Mesendoderm (in vitro differentiated cells): ENCODE results near the gene HSPA1L.

Source experiments
- DNase-seq: peaks from one replicate; pipeline ENCODE4 v3.0.0; 2013
- H2AK5ac ChIP-seq: 2 replicates; pipeline ENCODE4 v1.6.1; 2013; ENCODE audit warnings: low read length, inconsistent platforms
- H2BK120ac ChIP-seq: 2 replicates; pipeline ENCODE4 v1.6.1; 2013; ENCODE audit warnings: low read depth, mild to moderate bottlenecking, low read length, moderate library complexity, mixed read lengths
- H2BK15ac ChIP-seq: replicated peaks from 2 replicates; pipeline ENCODE4 v1.6.1; 2013; ENCODE audit warnings: low read depth, mild to moderate bottlenecking, moderate library complexity
- H2BK5ac ChIP-seq: 2 replicates; pipeline ENCODE4 v1.6.1; 2013; ENCODE audit warnings: low read length, inconsistent platforms
- H3K18ac ChIP-seq: 2 replicates; pipeline ENCODE4 v1.6.1; 2013; ENCODE audit warnings: mild to moderate bottlenecking, low read length, mixed read lengths
- H3K23ac ChIP-seq: one replicate; pipeline ENCODE4 v1.6.1; 2013; ENCODE audit warnings: low read length
- H3K27ac ChIP-seq: 2 replicates; pipeline ENCODE4 v1.5.1; 2013; ENCODE audit warnings: low read depth, mild to moderate bottlenecking, inconsistent platforms, low read length, moderate library complexity
- H3K27me3 ChIP-seq: 2 replicates; pipeline ENCODE4 v1.6.1; 2013; ENCODE audit warnings: low read length, control low read depth, mild to moderate bottlenecking, inconsistent platforms; ENCODE audit not compliant: insufficient read depth, poor library complexity
- H3K36me3 ChIP-seq: 2 replicates; pipeline ENCODE4 v1.6.1; 2013; ENCODE audit warnings: low read length, inconsistent platforms; ENCODE audit not compliant: control insufficient read depth, insufficient read depth
- H3K4ac ChIP-seq: one replicate; pipeline ENCODE4 v1.6.1; 2013; ENCODE audit warnings: low read depth, mild to moderate bottlenecking, low read length, moderate library complexity
- H3K4me1 ChIP-seq: 2 replicates; pipeline ENCODE4 v1.6.1; 2013; ENCODE audit warnings: low read depth, low read length, inconsistent platforms; ENCODE audit not compliant: control insufficient read depth
- H3K4me2 ChIP-seq: 2 replicates; pipeline ENCODE4 v1.6.1; 2013; ENCODE audit warnings: low read length
- H3K4me3 ChIP-seq: 2 replicates; pipeline ENCODE4 v1.5.1; 2013; ENCODE audit warnings: mild to moderate bottlenecking, low read length
- H3K56ac ChIP-seq: one replicate; pipeline ENCODE4 v1.6.1; 2013; ENCODE audit warnings: low read length
- H3K79me1 ChIP-seq: 2 replicates; pipeline ENCODE4 v1.6.1; 2013; ENCODE audit warnings: low read length, inconsistent platforms
- H3K79me2 ChIP-seq: 2 replicates; pipeline ENCODE4 v1.6.1; 2013; ENCODE audit warnings: mild to moderate bottlenecking, low read length; ENCODE audit not compliant: control insufficient read depth, insufficient read depth
- H3K9ac ChIP-seq: 2 replicates; pipeline ENCODE4 v1.6.1; 2013; ENCODE audit warnings: low read length, inconsistent platforms
- H4K5ac ChIP-seq: one replicate; pipeline ENCODE4 v1.6.1; 2013; ENCODE audit warnings: low read length
- H4K8ac ChIP-seq: one replicate; pipeline ENCODE4 v1.6.1; 2013; ENCODE audit warnings: low read depth, mild to moderate bottlenecking, control low read depth, low read length, moderate library complexity
- WGBS: extraction: QIAGEN DNeasy Blood & Tissue Kit; methylation state at CpG from one replicate; pipeline ENCODE4 v1.1.7; 2013; ENCODE audit warnings: low lambda C conversion rate, missing lambda C conversion rate; ENCODE audit not compliant: insufficient coverage; ENCODE audit errors: extremely low coverage; 5-methylcytosine and 5-hydroxymethylcytosine counted together

The HSPA1L gene

DNA sequence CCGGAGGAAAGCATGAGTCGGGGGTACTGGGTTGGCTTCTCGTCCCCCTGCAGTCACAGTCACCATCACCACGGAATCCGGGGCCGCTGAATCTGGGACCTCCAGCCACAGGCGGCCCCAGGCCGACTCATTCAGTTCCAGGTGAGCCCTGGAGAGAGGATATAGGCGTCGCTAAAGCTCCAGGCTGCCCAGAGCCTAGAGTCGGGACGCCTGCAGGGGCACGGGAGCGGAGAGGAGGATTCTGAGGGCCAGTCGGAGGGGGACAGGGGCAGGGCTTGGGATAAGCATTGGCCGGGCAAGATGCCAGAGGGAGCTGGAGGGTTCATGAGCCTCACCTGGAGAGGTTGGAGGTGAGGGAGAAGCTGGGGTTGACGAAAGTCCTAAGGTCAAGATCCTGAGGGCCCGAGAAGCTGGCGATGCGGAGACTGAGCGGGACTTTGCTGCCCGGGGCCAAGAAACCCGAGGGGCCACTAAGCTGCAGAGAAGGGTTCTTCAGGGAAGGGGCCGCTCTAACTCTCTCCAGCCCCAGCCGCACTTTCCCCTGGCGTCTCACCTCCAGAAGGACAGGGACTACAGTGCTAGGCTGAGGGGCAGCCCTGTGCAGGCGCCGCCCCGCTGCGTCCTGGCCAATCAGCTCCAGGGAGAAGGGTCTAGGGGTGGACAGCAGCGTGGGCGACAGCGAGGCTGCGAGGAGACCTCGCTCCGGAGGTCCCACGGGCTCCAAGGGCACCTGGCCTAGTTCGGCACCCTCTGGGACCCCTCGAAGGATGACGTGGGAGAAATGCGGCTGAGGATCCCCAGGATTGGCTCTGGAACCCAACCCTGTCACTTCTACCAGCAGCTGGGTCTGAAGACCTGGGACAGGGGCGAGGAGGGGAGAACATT, 48.9 kb downstream of the HSPA1L start:
- Histone ChIP-seq H3K56ac (peak overlapping the region; percentile 72), H3K18ac (no peak overlapping the region), H3K23ac (no peak overlapping the region), H2BK15ac (no peak overlapping the region), H4K8ac (no peak overlapping the region), H3K4me2 (peak overlapping the region; percentile 21), H2BK5ac (no peak overlapping the region), H2BK120ac (no peak overlapping the region), H3K4me3 (no peak overlapping the region), H3K4me1 (peaks cover 5% of the 10 kb centered on the region), H3K27me3 (no peaks in the 10 kb centered on the region), H3K4ac (no peak overlapping the region), H4K5ac (no peak overlapping the region), H3K27ac (no peak overlapping the region), H3K9ac (peak overlapping the region; percentile 56), H3K79me1 (no peaks in the 10 kb centered on the region), H3K36me3 (no peaks in the 10 kb centered on the region), H3K79me2 (no peaks in the 10 kb centered on the region), H2AK5ac (no peak overlapping the region)
- WGBS, result no CpG with 5 or more reads among the region's 42 CpGs
- DNase-seq, result peak; percentile 76

DNA sequence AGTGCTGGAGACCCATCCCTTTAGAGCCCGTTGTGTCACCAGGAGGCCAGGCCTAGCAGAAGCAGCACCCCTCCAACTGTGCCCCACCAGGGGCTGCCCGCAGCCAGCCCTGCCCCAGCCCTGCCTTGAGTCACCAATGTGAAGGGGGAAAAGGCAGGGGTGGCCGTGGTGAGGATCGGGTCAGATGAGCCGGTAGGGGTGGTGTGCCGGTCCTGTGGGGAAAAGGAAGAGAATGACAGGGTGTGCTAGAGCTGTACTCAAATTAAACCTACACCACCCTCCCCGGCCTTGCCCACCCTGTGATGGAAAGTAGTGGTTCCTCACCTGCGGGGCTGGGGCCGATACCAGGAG, 49.5 kb downstream of the HSPA1L start:
- H2BK120ac ChIP-seq, result no peak overlapping the region
- H3K9ac ChIP-seq, result no peak overlapping the region
- peaks cover 5% of the 10 kb centered on the region for H3K4me1 ChIP-seq
- H3K27ac ChIP-seq, result no peak overlapping the region
- H3K79me1 ChIP-seq, result no peaks in the 10 kb centered on the region
- no peak overlapping the region for H2BK15ac ChIP-seq
- H2BK5ac ChIP-seq, result no peak overlapping the region
- no peak for DNase-seq
- H3K4me2 ChIP-seq, result no peak overlapping the region
- no peak overlapping the region for H3K4me3 ChIP-seq
- H2AK5ac ChIP-seq, result no peak overlapping the region
- H3K4ac ChIP-seq, result no peak overlapping the region
- no peaks in the 10 kb centered on the region for H3K27me3 ChIP-seq
- H3K36me3 ChIP-seq, result no peaks in the 10 kb centered on the region
- H3K23ac ChIP-seq, result no peak overlapping the region
- peak overlapping the region; percentile 49 for H3K56ac ChIP-seq
- no CpG with 5 or more reads among the region's 9 CpGs for WGBS
- H4K8ac ChIP-seq, result no peak overlapping the region
- H4K5ac ChIP-seq, result no peak overlapping the region
- no peak overlapping the region for H3K18ac ChIP-seq
- H3K79me2 ChIP-seq, result no peaks in the 10 kb centered on the region

DNA sequence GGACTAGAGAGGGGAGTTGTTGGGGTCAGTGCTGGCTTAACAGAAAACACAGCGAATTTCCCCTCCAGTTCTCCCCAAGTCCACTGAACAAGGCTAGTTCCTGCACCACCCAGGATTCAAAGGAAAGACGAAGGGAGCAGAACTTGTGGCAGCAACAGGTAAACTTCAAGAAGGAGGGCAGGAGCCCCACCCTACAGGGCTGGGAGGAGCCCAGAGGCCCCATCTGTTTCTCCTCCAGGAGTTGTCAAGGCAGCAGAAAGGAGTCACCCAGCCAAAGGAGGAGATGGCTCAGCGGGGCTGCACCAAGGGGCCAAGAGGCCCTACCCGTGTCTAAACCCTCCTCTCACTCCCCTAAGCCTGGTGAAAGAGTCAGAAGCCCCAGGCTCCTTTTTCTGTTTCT, 50.9 kb downstream of the HSPA1L start:
- no peak overlapping the region for H3K23ac ChIP-seq
- H2AK5ac ChIP-seq, result no peak overlapping the region
- no peak overlapping the region for H4K5ac ChIP-seq
- no peaks in the 10 kb centered on the region for H3K79me2 ChIP-seq
- no peak overlapping the region for H3K9ac ChIP-seq
- H4K8ac ChIP-seq, result no peak overlapping the region
- no CpG with 5 or more reads among the region's 4 CpGs for WGBS
- no peak overlapping the region for H3K18ac ChIP-seq
- no peak overlapping the region for H3K56ac ChIP-seq
- no peak overlapping the region for H3K4me3 ChIP-seq
- H2BK15ac ChIP-seq, result no peak overlapping the region
- H3K4me1 ChIP-seq, result peaks cover 5% of the 10 kb centered on the region
- no peak overlapping the region for H3K4me2 ChIP-seq
- DNase-seq, result no peak
- H2BK5ac ChIP-seq, result no peak overlapping the region
- H2BK120ac ChIP-seq, result no peak overlapping the region
- no peaks in the 10 kb centered on the region for H3K79me1 ChIP-seq
- no peaks in the 10 kb centered on the region for H3K27me3 ChIP-seq
- H3K4ac ChIP-seq, result no peak overlapping the region
- no peaks in the 10 kb centered on the region for H3K36me3 ChIP-seq
- no peak overlapping the region for H3K27ac ChIP-seq

DNA sequence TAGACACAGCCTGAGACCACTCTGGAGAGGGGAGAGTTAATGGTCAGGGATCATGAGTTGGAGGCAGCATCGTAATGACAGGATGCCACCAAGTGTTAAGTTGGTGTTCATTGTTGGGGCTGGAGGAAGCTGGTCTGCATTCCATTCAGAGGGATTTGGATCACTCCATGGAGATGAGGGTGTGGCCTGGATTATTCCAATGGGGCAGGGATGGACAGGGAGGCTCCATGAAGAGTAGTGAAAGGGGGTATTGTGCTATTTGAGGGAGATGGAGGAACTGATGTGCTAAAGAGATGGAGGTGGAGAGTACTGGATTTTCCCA, 51.5 kb downstream of the HSPA1L start:
- Histone ChIP-seq H4K8ac (no peak overlapping the region), H3K79me2 (no peaks in the 10 kb centered on the region), H3K4me1 (peaks cover 5% of the 10 kb centered on the region), H2BK15ac (no peak overlapping the region), H2BK5ac (no peak overlapping the region), H3K27ac (peak overlapping the region; percentile 25), H3K36me3 (no peaks in the 10 kb centered on the region), H4K5ac (no peak overlapping the region), H3K79me1 (no peaks in the 10 kb centered on the region), H3K27me3 (no peaks in the 10 kb centered on the region), H3K18ac (no peak overlapping the region), H3K4ac (no peak overlapping the region), H2BK120ac (no peak overlapping the region), H3K9ac (peak overlapping the region; percentile 15), H3K4me2 (no peak overlapping the region), H3K56ac (no peak overlapping the region), H2AK5ac (no peak overlapping the region), H3K23ac (no peak overlapping the region), H3K4me3 (no peak overlapping the region)
- WGBS, result no CpG with 5 or more reads among the region's 1 CpG
- peak; percentile 95 for DNase-seq

DNA sequence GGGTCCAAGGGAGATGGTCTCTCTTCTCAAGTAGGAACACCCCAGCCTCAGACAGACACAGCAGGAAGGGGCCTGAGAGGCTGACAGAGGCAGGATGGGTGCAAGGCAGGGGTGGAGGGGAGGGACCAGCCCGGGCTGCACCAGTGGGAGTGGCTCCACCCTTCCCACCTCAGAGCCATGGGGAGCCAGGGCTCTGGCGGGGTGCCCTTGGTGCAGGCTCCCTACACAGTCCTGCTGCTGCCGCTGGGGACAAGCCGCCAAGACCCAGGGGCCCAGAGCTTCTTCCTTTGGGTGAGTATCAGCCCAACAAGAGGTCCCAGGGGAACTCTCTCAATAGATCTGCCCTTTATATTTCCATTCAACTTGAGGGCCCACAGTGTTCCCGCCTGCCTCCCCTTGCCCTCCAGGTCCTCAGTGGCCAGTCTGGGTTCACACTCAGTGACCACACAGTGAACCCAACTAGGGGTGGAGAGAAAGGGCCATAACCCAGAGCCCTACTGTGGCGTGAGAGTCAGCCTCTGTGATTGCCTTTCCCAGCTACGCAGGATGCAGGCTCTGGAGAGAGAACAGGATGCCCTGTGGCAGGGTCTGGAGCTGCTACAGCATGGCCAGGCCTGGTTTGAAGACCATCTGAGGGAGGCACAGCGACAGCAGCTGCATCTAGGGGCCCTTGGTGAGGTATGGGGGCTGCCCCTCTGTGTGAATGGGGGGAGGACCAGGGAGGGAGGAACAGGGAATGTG, 52.0 kb downstream of the HSPA1L start:
- no peaks in the 10 kb centered on the region for H3K79me2 ChIP-seq
- H3K4me2 ChIP-seq, result no peak overlapping the region
- no peak overlapping the region for H3K4ac ChIP-seq
- DNase-seq, result no peak
- no peak overlapping the region for H2BK120ac ChIP-seq
- peak overlapping the region; percentile 46 for H3K56ac ChIP-seq
- H2AK5ac ChIP-seq, result no peak overlapping the region
- no peak overlapping the region for H3K18ac ChIP-seq
- peak overlapping the region; percentile 25 for H3K27ac ChIP-seq
- no peak overlapping the region for H2BK15ac ChIP-seq
- no peaks in the 10 kb centered on the region for H3K36me3 ChIP-seq
- H2BK5ac ChIP-seq, result no peak overlapping the region
- H4K8ac ChIP-seq, result no peak overlapping the region
- H4K5ac ChIP-seq, result no peak overlapping the region
- no peak overlapping the region for H3K23ac ChIP-seq
- H3K4me1 ChIP-seq, result peaks cover 5% of the 10 kb centered on the region
- peak overlapping the region; percentile 15 for H3K9ac ChIP-seq
- H3K4me3 ChIP-seq, result no peak overlapping the region
- no peaks in the 10 kb centered on the region for H3K79me1 ChIP-seq
- WGBS, result no CpG with 5 or more reads among the region's 8 CpGs
- no peaks in the 10 kb centered on the region for H3K27me3 ChIP-seq
